ENCODE measurements around the gene UPF2.

DNA sequence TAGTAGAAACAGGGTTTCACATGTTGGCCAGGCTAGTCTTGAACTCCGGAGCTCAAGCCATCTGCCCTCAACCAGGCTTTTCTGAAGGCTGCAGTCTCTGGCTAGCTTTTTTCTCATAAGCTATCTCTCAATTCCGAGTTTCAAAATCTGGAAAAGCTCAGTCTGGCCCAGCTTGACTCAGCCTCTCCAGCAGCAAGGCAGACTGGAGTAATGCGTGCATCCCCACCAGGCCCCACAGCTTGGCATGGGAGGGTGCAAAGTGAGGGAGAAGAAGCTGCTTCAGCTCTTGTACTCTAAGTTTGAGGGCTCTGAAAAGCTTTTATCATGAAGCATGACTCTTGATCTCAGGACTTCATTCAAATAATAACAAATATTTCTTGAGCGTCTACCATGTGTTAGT lies 30.9 kb upstream of the UPF2 start:
- TF ChIP-seq, protein P1, sequence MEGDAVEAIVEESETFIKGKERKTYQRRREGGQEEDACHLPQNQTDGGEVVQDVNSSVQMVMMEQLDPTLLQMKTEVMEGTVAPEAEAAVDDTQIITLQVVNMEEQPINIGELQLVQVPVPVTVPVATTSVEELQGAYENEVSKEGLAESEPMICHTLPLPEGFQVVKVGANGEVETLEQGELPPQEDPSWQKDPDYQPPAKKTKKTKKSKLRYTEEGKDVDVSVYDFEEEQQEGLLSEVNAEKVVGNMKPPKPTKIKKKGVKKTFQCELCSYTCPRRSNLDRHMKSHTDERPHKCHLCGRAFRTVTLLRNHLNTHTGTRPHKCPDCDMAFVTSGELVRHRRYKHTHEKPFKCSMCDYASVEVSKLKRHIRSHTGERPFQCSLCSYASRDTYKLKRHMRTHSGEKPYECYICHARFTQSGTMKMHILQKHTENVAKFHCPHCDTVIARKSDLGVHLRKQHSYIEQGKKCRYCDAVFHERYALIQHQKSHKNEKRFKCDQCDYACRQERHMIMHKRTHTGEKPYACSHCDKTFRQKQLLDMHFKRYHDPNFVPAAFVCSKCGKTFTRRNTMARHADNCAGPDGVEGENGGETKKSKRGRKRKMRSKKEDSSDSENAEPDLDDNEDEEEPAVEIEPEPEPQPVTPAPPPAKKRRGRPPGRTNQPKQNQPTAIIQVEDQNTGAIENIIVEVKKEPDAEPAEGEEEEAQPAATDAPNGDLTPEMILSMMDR (IDR thresholded peaks at IDR 0.05), result no peak
- no peak for TF ChIP-seq POLR2A (IDR thresholded peaks at IDR 0.05)
